NCI-H2196 (cell line): ENCODE data around the gene BCAP31.
"Not testable (repeated sequence)": the region's sequence is repeated elsewhere in the genome, so short reads cannot be mapped to it uniquely, and the experiment has no call there.

ENCODE experiments used
- DNase-seq: peaks from one replicate; lab custom pipeline; 2025; ENCODE audit not compliant: unreplicated experiment; lab: John Stamatoyannopoulos, UW

Gene BCAP31

GRCh38 chrX:153763298-153763932 lies 39.2 kb upstream of the BCAP31 start:
- DNase-seq, result no peak

GRCh38 chrX:153762626-153763173 lies 38.5 kb upstream of the BCAP31 start:
- DNase-seq, result no peak

GRCh38 chrX:153761863-153762262 lies 37.7 kb upstream of the BCAP31 start:
- DNase-seq, result no peak

GRCh38 chrX:153755136-153755535 lies 30.9 kb upstream of the BCAP31 start:
- no peak for DNase-seq

- no peak for DNase-seq
Observed at GRCh38 chrX:153750127-153750774, 26.1 kb upstream of the BCAP31 start.

GRCh38 chrX:153749017-153749416 lies 24.8 kb upstream of the BCAP31 start:
- not testable (repeated sequence) for DNase-seq

- not testable (repeated sequence) for DNase-seq
Observed at GRCh38 chrX:153746991-153747390, 22.8 kb upstream of the BCAP31 start.

GRCh38 chrX:153746359-153746758 lies 22.2 kb upstream of the BCAP31 start:
- no peak for DNase-seq

- not testable (repeated sequence) for DNase-seq
Observed at GRCh38 chrX:153745067-153745433, 20.9 kb upstream of the BCAP31 start.

GRCh38 chrX:153744210-153745066 lies 20.3 kb upstream of the BCAP31 start:
- no peak for DNase-seq

GRCh38 chrX:153743468-153744209 lies 19.5 kb upstream of the BCAP31 start:
- not testable (repeated sequence) for DNase-seq

- DNase-seq, result not testable (repeated sequence)
Observed at GRCh38 chrX:153742796-153743467, 18.7 kb upstream of the BCAP31 start.

- not testable (repeated sequence) for DNase-seq
Observed at GRCh38 chrX:153742111-153742510, 17.9 kb upstream of the BCAP31 start.

- no peak for DNase-seq
Observed at GRCh38 chrX:153741446-153741845, 17.3 kb upstream of the BCAP31 start.

- DNase-seq, result no peak
Observed at GRCh38 chrX:153740631-153741222, 16.5 kb upstream of the BCAP31 start.

- no peak for DNase-seq
Observed at GRCh38 chrX:153739754-153740486, 15.7 kb upstream of the BCAP31 start.

- DNase-seq, result no peak
Observed at GRCh38 chrX:153738056-153738605, 13.9 kb upstream of the BCAP31 start.

GRCh38 chrX:153736871-153737441 lies 12.8 kb upstream of the BCAP31 start:
- DNase-seq, result no peak
